ENCODE data around the gene ERF. TPM values are rescaled to one million over a fixed set of nuclear protein-coding genes. Genes with fewer than 3 reads are reported as not detected.

Gene ERF
- total RNA-seq, 2 experiments from 2014 or later: 26.7 to 33.5 TPM

DNA sequence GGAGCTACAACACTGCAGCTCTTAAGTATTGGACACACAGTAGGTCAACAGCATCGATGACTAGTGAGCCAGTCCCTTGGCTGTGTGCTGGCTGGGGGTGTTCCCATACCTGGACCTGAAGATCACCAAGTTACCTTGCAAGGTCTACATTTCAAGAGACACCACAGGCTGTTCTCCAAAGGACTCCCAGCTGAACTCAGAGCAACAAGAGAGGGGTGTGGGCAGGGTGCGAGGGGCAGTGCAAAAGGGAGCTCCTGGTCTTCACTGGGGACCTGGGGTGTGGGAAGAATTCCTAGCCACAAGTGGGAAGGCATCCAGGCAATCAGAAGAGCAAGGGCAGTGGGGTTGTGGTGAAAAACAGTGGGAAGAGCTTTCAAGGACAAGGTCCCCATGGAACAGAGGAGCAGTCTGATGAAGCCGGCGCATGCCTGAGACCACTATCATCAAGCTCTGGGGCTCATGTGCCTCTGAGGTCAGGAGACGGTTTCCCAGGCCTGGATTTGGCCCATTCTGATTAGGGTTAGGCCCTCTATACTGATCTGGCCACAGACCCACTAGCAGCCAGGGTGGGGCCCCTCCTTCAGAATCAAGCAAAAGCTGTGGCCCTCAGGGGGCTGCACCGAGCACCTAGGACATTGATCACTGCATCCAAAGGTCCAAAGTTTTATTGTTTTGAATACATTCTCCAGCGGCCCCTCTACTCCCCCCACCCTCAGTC lies 7.8 kb downstream of the ERF start:
- Histone ChIP-seq H3K4me2 (ENCODE audit: low read length) (no peak overlapping the region), H3K9me3 (ENCODE audit: low read length) (no peaks in the 10 kb centered on the region), H3K9me2 (ENCODE audit: insufficient read depth, low read length) (no peaks in the 10 kb centered on the region), H3K27ac (ENCODE audit: low read depth, low read length, poor library complexity, severe bottlenecking) (peak overlapping the region; percentile 12), H3K79me2 (ENCODE audit: insufficient read depth, low read depth, low read length) (peaks cover 6% of the 10 kb centered on the region; the same call in 1 of the 2 replicates), H4K20me1 (ENCODE audit: insufficient read depth, low read length) (no peaks in the 10 kb centered on the region; the same call in 1 of the 2 replicates), H2AFZ (ENCODE audit: low read length) (no peak overlapping the region), H3K4me3 (ENCODE audit: low read depth, low read length, poor library complexity, severe bottlenecking) (no peak overlapping the region), H3K4me1 (ENCODE audit: insufficient read depth, low read length, poor library complexity, severe bottlenecking) (peaks cover 25% of the 10 kb centered on the region), H3K36me3 (ENCODE audit: insufficient read depth, low read length) (peaks cover 29% of the 10 kb centered on the region)
- TF ChIP-seq, protein P1, sequence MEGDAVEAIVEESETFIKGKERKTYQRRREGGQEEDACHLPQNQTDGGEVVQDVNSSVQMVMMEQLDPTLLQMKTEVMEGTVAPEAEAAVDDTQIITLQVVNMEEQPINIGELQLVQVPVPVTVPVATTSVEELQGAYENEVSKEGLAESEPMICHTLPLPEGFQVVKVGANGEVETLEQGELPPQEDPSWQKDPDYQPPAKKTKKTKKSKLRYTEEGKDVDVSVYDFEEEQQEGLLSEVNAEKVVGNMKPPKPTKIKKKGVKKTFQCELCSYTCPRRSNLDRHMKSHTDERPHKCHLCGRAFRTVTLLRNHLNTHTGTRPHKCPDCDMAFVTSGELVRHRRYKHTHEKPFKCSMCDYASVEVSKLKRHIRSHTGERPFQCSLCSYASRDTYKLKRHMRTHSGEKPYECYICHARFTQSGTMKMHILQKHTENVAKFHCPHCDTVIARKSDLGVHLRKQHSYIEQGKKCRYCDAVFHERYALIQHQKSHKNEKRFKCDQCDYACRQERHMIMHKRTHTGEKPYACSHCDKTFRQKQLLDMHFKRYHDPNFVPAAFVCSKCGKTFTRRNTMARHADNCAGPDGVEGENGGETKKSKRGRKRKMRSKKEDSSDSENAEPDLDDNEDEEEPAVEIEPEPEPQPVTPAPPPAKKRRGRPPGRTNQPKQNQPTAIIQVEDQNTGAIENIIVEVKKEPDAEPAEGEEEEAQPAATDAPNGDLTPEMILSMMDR (conservative IDR thresholded peaks at IDR 0.05; ENCODE audit: low read length): no peak
- TF ChIP-seq EZH2phosphoT487 (IDR thresholded peaks at IDR 0.05; ENCODE audit: borderline replicate concordance, low read depth, low read length): no peak
- BruUV-seq (replicated peaks): no TSS peak
- intact Hi-C loops (cut with micrococcal nuclease; ENCODE audit: unreplicated experiment): no loop called here
- DNase-seq (ENCODE audit: low spot score): no peak
- CTCF ChIA-PET (ENCODE audit: unreplicated experiment): no interaction called here
- POLR2A ChIA-PET: interaction anchor here (0.5 to 1.0 kb wide), 2 partner anchors 31 to 81 kb away, joined by 3 read pairs; no protein-coding TSS in a partner anchor

GRCh38 chr19:42246143-42246921 lies 8.6 kb downstream of the ERF start:
- no peaks in the 10 kb centered on the region for H3K9me3 ChIP-seq (ENCODE audit: low read length)
- peaks cover 22% of the 10 kb centered on the region for H3K4me1 ChIP-seq (ENCODE audit: insufficient read depth, low read length, poor library complexity, severe bottlenecking)
- H3K36me3 ChIP-seq (ENCODE audit: insufficient read depth, low read length): peaks cover 29% of the 10 kb centered on the region
- peaks cover 7% of the 10 kb centered on the region for H3K79me2 ChIP-seq (ENCODE audit: insufficient read depth, low read depth, low read length)
- BruUV-seq (replicated peaks): no TSS peak
- TF ChIP-seq, protein P1 (conservative IDR thresholded peaks at IDR 0.05; ENCODE audit: low read length): no peak
- ChIA-PET CTCF (ENCODE audit: unreplicated experiment) (no interaction called here), POLR2A (interaction anchor here (0.5 to 1.0 kb wide), 2 partner anchors 32 to 80 kb away, joined by 3 read pairs; no protein-coding TSS in a partner anchor)
- intact Hi-C loops (cut with micrococcal nuclease; ENCODE audit: unreplicated experiment): no loop called here
- H3K4me3 ChIP-seq (ENCODE audit: low read depth, low read length, poor library complexity, severe bottlenecking): no peak overlapping the region
- no peak overlapping the region for H2AFZ ChIP-seq (ENCODE audit: low read length)
- no peaks in the 10 kb centered on the region for H4K20me1 ChIP-seq (ENCODE audit: insufficient read depth, low read length)
- DNase-seq (ENCODE audit: low spot score): no peak
- no peaks in the 10 kb centered on the region for H3K9me2 ChIP-seq (ENCODE audit: insufficient read depth, low read length)
- H3K4me2 ChIP-seq (ENCODE audit: low read length): no peak overlapping the region
- peak overlapping the region; percentile 12 for H3K27ac ChIP-seq (ENCODE audit: low read depth, low read length, poor library complexity, severe bottlenecking)
